ENCODE data around the gene FKBP8.

- TF ChIP-seq CTCF (IDR thresholded peaks at IDR 0.05; ENCODE audit: poor library complexity) (no peak), EZH2 (IDR thresholded peaks at IDR 0.05; ENCODE audit: borderline replicate concordance) (no peak)
Measured at GRCh38 chr19:18489627-18490184, 53.7 kb downstream of the FKBP8 start.
